ENCODE results near the gene SOWAHB.
"Not testable (repeated sequence)": the region's sequence is repeated elsewhere in the genome, so short reads cannot be mapped to it uniquely, and the experiment has no call there.

Gene SOWAHB

DNA sequence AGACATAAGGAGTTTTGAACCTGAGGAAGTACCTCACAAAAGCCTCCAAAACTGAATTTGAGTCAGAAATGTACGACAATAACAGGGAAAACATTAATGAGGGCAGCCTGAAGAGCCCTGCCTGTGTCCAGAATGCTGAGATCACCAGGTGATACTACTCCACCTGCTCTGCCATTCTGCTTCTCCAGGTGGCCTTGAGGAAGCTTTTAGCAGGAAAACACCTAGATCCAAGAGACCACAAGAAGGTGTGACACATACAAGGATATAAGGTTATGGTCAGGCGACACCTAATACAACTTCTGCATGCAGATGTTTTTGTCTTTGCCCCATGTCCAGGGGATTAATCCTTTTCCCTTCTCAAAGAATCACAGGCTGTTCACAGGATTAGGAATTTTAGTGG is 15.3 kb downstream of the SOWAHB start:
- DNase-seq (ENCODE audit: low read depth), result no peak
- no peak for TF ChIP-seq CTCF (conservative IDR thresholded peaks at IDR 0.05; ENCODE audit: low read depth, low read length)
- H3K4me3 ChIP-seq (ENCODE audit: low read depth, low read length), result no peak overlapping the region

GRCh38 chr4:76881375-76881774 is 16.6 kb downstream of the SOWAHB start:
- no peak for DNase-seq (ENCODE audit: low read depth)
- no peak for TF ChIP-seq CTCF (conservative IDR thresholded peaks at IDR 0.05; ENCODE audit: low read depth, low read length)
- H3K4me3 ChIP-seq (ENCODE audit: low read depth, low read length), result no peak overlapping the region

DNA sequence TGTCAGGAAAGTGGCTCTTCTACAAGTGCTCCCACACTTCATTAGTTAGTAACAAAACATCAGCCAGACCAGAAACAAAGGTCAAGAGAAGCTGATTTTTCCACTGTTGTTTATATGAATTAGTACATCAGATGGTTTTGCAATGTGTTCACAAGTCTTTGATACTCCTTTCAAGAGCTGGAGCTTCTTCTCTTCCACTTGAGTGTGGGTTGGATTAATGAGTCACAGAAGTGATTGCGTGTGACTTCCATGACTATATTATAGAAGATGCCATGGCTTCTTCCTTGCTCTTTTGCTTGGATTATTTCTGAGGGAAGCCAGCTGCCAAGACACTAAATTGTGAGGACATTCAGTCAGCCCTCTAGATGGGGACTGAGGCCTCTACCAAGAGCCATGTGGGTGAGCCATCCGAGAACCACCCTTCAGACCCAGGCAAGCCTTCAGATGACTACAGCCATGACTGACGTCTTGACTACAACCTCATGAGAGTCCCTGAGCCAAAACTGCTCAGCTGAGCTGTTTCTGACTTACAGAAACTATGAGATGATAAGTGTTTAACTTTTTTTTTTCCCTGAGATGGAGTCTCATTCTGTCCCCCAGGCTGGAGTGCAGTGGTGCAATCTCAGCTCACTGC is 18.1 kb downstream of the SOWAHB start:
- H3K4me3 ChIP-seq (ENCODE audit: low read depth, low read length), result no peak overlapping the region
- TF ChIP-seq CTCF (conservative IDR thresholded peaks at IDR 0.05; ENCODE audit: low read depth, low read length), result no peak
- peak; percentile 41 for DNase-seq (ENCODE audit: low read depth)

DNA sequence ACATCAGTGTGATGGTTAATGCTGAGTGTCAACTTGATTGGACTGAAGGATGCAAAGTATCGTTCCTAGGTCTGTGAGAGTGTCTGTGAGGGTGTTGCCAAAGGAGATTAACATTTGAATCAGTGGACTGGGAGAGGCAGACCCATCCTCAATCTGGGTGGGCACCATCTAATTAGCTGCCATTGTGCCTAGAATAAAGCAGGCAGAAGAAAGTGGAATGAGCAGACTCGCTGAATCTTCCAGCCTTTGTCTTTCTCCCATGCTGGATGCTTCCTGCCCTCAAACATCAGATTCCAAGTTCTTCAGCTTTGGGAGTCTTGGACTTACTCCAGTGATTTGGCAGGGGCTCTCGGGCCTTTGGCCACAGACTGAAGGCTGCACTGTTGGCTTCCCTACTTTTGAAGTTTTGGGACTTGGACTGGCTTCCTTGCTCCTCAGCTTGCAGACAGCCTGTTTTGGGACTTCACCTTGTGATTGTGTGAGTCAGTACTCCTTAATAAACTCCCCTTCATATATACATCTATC is 19.2 kb downstream of the SOWAHB start:
- DNase-seq (ENCODE audit: low read depth); H3K4me3 ChIP-seq (ENCODE audit: low read depth, low read length): not testable (repeated sequence)

DNA sequence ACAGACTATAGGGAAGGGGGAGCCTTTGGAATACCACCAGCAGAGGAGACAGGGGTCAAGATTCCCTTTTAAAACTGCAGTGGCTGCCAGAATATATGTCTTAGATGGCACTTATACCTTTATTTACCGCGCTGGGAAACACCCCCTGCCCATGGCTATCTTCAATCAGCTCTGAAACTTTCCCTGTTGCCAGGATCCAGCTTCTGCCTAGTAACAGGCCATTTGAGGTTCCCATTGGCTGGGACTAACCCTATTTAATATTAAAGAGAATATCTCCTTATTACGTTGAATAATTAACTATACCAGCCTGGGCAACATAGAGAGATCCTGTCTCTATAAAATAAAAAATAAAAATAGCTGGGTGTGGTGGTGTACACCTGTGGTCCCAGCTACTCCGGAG is 23.8 kb downstream of the SOWAHB start:
- no peak for TF ChIP-seq CTCF (conservative IDR thresholded peaks at IDR 0.05; ENCODE audit: low read depth, low read length)
- H3K4me3 ChIP-seq (ENCODE audit: low read depth, low read length), result no peak overlapping the region
- DNase-seq (ENCODE audit: low read depth), result peak; percentile 43

GRCh38 chr4:76873495-76873894 is 24.4 kb downstream of the SOWAHB start:
- DNase-seq (ENCODE audit: low read depth), result no peak
- no peak for TF ChIP-seq CTCF (conservative IDR thresholded peaks at IDR 0.05; ENCODE audit: low read depth, low read length)
- no peak overlapping the region for H3K4me3 ChIP-seq (ENCODE audit: low read depth, low read length)

- no peak for TF ChIP-seq CTCF (conservative IDR thresholded peaks at IDR 0.05; ENCODE audit: low read depth, low read length)
- DNase-seq (ENCODE audit: low read depth), result no peak
- no peak overlapping the region for H3K4me3 ChIP-seq (ENCODE audit: low read depth, low read length)
Measured at GRCh38 chr4:76872556-76872955, 25.4 kb downstream of the SOWAHB start.

GRCh38 chr4:76868780-76869179 is 29.2 kb downstream of the SOWAHB start:
- DNase-seq (ENCODE audit: low read depth); H3K4me3 ChIP-seq (ENCODE audit: low read depth, low read length): not testable (repeated sequence)
